ENCODE data around the gene DOCK4. TPM values are rescaled to one million over a fixed set of nuclear protein-coding genes. Genes with fewer than 3 reads are reported as not detected.

DOCK4 gene
- total and polyA plus RNA-seq, 10 of the 15 experiments (the other 5 are each of a cell fraction or from before 2014, with no cell fraction given) = 0.03 to 0.73 (median 0.38) TPM

GRCh38 chr7:112009081-112009480 lies 197.1 kb downstream of the DOCK4 start:
- no peaks in the 10 kb centered on the region for H3K79me2 ChIP-seq (ENCODE audit: control insufficient read depth, insufficient read depth, low read length)
- peaks cover 0 to 1% of the 10 kb centered on the region in 2 experiments; a peak in 2 of 4 replicates for H3K27me3 ChIP-seq (replicated peaks in 1 of 2; ENCODE audit: control insufficient read depth in 2 of 2, insufficient read depth in 2 of 2, low read length in 1 of 2)
- H3K4me1 ChIP-seq (ENCODE audit: control insufficient read depth, insufficient read depth, low read length) = no peaks in the 10 kb centered on the region
- no TSS peak for BruUV-seq (replicated peaks)
- H3K4me3 ChIP-seq = no peak overlapping the region
- no peaks in the 10 kb centered on the region for H3K9me3 ChIP-seq (replicated peaks; ENCODE audit: control insufficient read depth, insufficient read depth, low read length)
- no peak overlapping the region for H3K9ac ChIP-seq (ENCODE audit: control insufficient read depth, insufficient read depth, low read length)
- no peak overlapping the region for H3K4me2 ChIP-seq (ENCODE audit: control insufficient read depth, insufficient read depth)
- peak; percentile 44; the same call in 1 of the 3 replicates for ATAC-seq
- SMC1A ChIA-PET (ENCODE audit: uncharacterized antibody, unreplicated experiment) = interaction anchor here (0.7 to 1.4 kb wide), 2 partner anchors 16 to 92 kb away, joined by 3 read pairs; no protein-coding TSS in a partner anchor
- POLR2A ChIA-PET = no interaction called here
- in situ Hi-C loops (cut with MboI) = no loop called here
- H4K20me1 ChIP-seq (ENCODE audit: control insufficient read depth, insufficient read depth) = no peaks in the 10 kb centered on the region
- no peak overlapping the region for H2AFZ ChIP-seq (ENCODE audit: control insufficient read depth, low read depth, low read length)
- intact Hi-C loops (cut with micrococcal nuclease; ENCODE audit: unreplicated experiment) = no loop called here
- RAD21 ChIA-PET (ENCODE audit: unreplicated experiment) = no interaction called here
- no peaks in the 10 kb centered on the region for H3K36me3 ChIP-seq (ENCODE audit: control insufficient read depth in 2 of 2, insufficient read depth in 2 of 2, low read length in 1 of 2)
- FAIRE-seq = no peak
- TF ChIP-seq LARP7 (IDR thresholded peaks at IDR 0.05) (no peak), RUNX3 (IDR thresholded peaks at IDR 0.05; ENCODE audit: low read length) (peak; percentile 42)
- CTCF ChIA-PET = no interaction called here
- no peak for DNase-seq (ENCODE audit: low read depth, low spot score)
- no peak overlapping the region for H3K27ac ChIP-seq (ENCODE audit: control insufficient read depth, insufficient read depth)

GRCh38 chr7:112007185-112007584 lies 199.0 kb downstream of the DOCK4 start:
- FAIRE-seq (no peak), ATAC-seq (no peak), DNase-seq (ENCODE audit: low read depth, low spot score) (no peak)
- intact Hi-C loops (cut with micrococcal nuclease; ENCODE audit: unreplicated experiment) (no loop called here), in situ Hi-C loops (cut with MboI) (no loop called here)
- ChIA-PET POLR2A (no interaction called here), SMC1A (ENCODE audit: uncharacterized antibody, unreplicated experiment) (interaction anchor here (1.1 kb wide), 1 partner anchor 23 kb away, joined by 3 read pairs; no protein-coding TSS in a partner anchor), CTCF (no interaction called here), RAD21 (ENCODE audit: unreplicated experiment) (no interaction called here)
- Histone ChIP-seq H3K27ac (ENCODE audit: control insufficient read depth, insufficient read depth) (no peak overlapping the region), H3K4me3 (no peak overlapping the region), H3K27me3 (replicated peaks in 1 of 2; ENCODE audit: control insufficient read depth in 2 of 2, insufficient read depth in 2 of 2, low read length in 1 of 2) (no peaks in the 10 kb centered on the region), H3K4me2 (ENCODE audit: control insufficient read depth, insufficient read depth) (no peak overlapping the region), H3K36me3 (ENCODE audit: control insufficient read depth in 2 of 2, insufficient read depth in 2 of 2, low read length in 1 of 2) (no peaks in the 10 kb centered on the region), H3K79me2 (ENCODE audit: control insufficient read depth, insufficient read depth, low read length) (no peaks in the 10 kb centered on the region), H3K4me1 (ENCODE audit: control insufficient read depth, insufficient read depth, low read length) (no peaks in the 10 kb centered on the region), H2AFZ (ENCODE audit: control insufficient read depth, low read depth, low read length) (no peak overlapping the region), H4K20me1 (ENCODE audit: control insufficient read depth, insufficient read depth) (no peaks in the 10 kb centered on the region), H3K9ac (ENCODE audit: control insufficient read depth, insufficient read depth, low read length) (no peak overlapping the region), H3K9me3 (replicated peaks; ENCODE audit: control insufficient read depth, insufficient read depth, low read length) (no peaks in the 10 kb centered on the region)
- TF ChIP-seq ZNF622 (IDR thresholded peaks at IDR 0.05) (no peak), ZNF687 (IDR thresholded peaks at IDR 0.05) (no peak), MYB (IDR thresholded peaks at IDR 0.05; ENCODE audit: borderline replicate concordance, low read depth, low read length) (no peak), CBFB (IDR thresholded peaks at IDR 0.05; ENCODE audit: low read depth) (no peak), POLR2A (IDR thresholded peaks at IDR 0.05; ENCODE audit: low read depth, low read length) (no peak), IRF5 (IDR thresholded peaks at IDR 0.05; ENCODE audit: borderline replicate concordance) (no peak), MXI1 (IDR thresholded peaks at IDR 0.05; ENCODE audit: low read depth, low read length) (no peak), POU2F2 (IDR thresholded peaks at IDR 0.05; ENCODE audit: borderline replicate concordance, low read depth, low read length) (no peak), ZNF274 (IDR thresholded peaks at IDR 0.05; ENCODE audit: insufficient read depth, insufficient read length) (no peak), BMI1 (IDR thresholded peaks at IDR 0.05; ENCODE audit: borderline replicate concordance) (no peak), CHD2 (IDR thresholded peaks at IDR 0.05; ENCODE audit: borderline replicate concordance, low read depth, low read length) (no peak), IRF4 (IDR thresholded peaks at IDR 0.05; ENCODE audit: low read depth, low read length) (no peak)
- 74% methylated on average over 4 of the region's 4 CpGs for WGBS (ENCODE audit: insufficient coverage, insufficient replicate concordance, low lambda C conversion rate, missing lambda C conversion rate)
- no TSS peak for BruUV-seq (replicated peaks)
